Measurements from ENCODE around the gene CENPS. TPM values are rescaled to one million over a fixed set of nuclear protein-coding genes. Genes with fewer than 3 reads are reported as not detected.

Gene CENPS
- total and polyA plus RNA-seq, 9 of the 15 experiments (the other 6 are each of a cell fraction or from before 2014, with no cell fraction given), result 10.2 to 36.0 (median 26.0) TPM

DNA sequence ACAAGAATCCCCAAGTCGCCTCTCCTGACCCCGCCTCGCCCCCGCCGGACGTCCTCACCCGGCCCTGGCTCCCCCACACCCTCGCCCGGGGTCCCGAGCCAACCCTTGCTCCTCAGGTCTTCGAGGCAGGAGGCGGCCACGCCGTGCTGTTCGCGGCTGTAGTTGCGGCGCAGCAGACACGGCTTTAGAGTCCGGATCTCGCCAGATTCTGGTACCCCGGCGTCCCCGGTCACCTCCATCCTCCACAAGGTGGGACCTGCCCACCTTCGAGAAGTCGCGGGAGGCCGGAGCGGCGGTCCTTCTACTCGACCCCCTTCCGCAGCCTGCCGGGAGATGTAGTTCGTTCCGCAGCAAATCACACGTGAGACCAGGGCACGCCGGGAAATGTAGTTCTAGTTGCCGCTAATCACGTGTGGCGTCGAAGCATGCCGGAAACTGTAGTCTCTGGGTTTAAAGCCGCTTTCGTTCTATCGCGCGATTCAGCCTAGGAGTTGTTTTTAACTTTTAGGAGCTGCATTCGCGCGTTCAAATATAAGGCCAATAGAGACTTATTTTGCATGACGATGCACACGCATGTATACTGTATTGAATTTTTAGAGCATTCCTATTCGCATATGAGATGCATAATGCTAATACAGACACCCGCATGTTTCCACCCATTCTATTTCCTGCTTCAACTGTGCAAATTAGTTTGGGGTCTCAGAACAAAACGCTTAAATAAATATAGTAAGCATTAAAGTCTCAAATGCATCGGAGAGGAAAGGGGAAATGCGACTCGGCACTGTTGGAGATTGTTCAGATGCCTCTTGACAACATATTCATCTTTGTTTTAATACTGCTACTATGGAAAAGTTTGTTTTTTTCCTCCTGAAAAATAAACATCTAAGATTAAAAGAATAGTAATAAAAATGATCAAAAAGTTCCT lies 42.2 kb downstream of the CENPS start, which contains the start of gene DFFA (continued):
- TF ChIP-seq MYC (IDR thresholded peaks at IDR 0.05; ENCODE audit: low read depth, low read length) (peak; percentile 97), MYC (CRISPR knock-in tag; IDR thresholded peaks at IDR 0.05; ENCODE audit: borderline replicate concordance, low read depth) (peak; percentile 70), ZNF232 (CRISPR knock-in tag; IDR thresholded peaks at IDR 0.05) (no peak), TSC22D4 (tag; IDR thresholded peaks at IDR 0.05) (no peak), ZNF347 (CRISPR knock-in tag; IDR thresholded peaks at IDR 0.05; ENCODE audit: low read depth) (no peak), FOSL1 (tag; conservative IDR thresholded peaks at IDR 0.05) (peak; percentile 56; the same call in 1 of the 2 replicates), POU5F1 (IDR thresholded peaks at IDR 0.05; ENCODE audit: borderline replicate concordance, low read depth, low read length, partially characterized antibody) (peak; percentile 75), STAT5B (CRISPR knock-in tag; IDR thresholded peaks at IDR 0.05) (no peak), ZNF586 (CRISPR knock-in tag; conservative IDR thresholded peaks at IDR 0.05) (no peak), FOXM1 (IDR thresholded peaks at IDR 0.05; ENCODE audit: low read depth) (peak; percentile 54; the same call in 1 of the 2 replicates), FOXM1 (CRISPR knock-in tag; IDR thresholded peaks at IDR 0.05; ENCODE audit: low read depth) (peak; percentile 85; the same call in 1 of the 2 replicates), MEF2A (IDR thresholded peaks at IDR 0.05; ENCODE audit: control insufficient read depth, low read depth, low read length) (no peak), RERE (CRISPR knock-in tag; IDR thresholded peaks at IDR 0.05; ENCODE audit: borderline replicate concordance) (peak; percentile 97; the same call in 1 of the 2 replicates), ZNF263 (CRISPR knock-in tag; IDR thresholded peaks at IDR 0.05; ENCODE audit: borderline replicate concordance) (no peak), ZNF764 (CRISPR knock-in tag; IDR thresholded peaks at IDR 0.05; ENCODE audit: low read depth) (no peak), PHTF2 (CRISPR knock-in tag; IDR thresholded peaks at IDR 0.05) (no peak)
- TF ChIP-seq, protein P1, sequence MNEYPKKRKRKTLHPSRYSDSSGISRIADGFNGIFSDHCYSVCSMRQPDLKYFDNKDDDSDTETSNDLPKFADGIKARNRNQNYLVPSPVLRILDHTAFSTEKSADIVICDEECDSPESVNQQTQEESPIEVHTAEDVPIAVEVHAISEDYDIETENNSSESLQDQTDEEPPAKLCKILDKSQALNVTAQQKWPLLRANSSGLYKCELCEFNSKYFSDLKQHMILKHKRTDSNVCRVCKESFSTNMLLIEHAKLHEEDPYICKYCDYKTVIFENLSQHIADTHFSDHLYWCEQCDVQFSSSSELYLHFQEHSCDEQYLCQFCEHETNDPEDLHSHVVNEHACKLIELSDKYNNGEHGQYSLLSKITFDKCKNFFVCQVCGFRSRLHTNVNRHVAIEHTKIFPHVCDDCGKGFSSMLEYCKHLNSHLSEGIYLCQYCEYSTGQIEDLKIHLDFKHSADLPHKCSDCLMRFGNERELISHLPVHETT (CRISPR knock-in tag; conservative IDR thresholded peaks at IDR 0.05 in 1 of 2, IDR thresholded peaks at IDR 0.05 in 1 of 2), result peak in 1 of 2 experiments; percentile 86; a peak in 2 of 4 replicates

Measured in K562 (cell line).